PC-9 (cell line): Measurements from ENCODE around the gene GOLIM4. TPM values are rescaled to one million over a fixed set of nuclear protein-coding genes. Genes with fewer than 3 reads are reported as not detected.

ENCODE experiments used
- BruUV-seq: library from RNA; stranded (reverse); fragments of 400-500 nt; replicated peaks from 2 replicates; lab custom pipeline; 2021; lab: Mats Ljungman, UMichigan
- CTCF ChIA-PET: fragments of 300-600 bp; sonication (Branson Sonifier 250); formaldehyde crosslinking; loops from one replicate; lab custom pipeline; 2022; ENCODE audit warnings: antibody characterized with exemption; lab: Charles Lee
- POLR2A ChIA-PET: fragments of 300-600 bp; sonication (Branson Sonifier 250); formaldehyde crosslinking; loops from one replicate; lab custom pipeline; 2022; ENCODE audit warnings: antibody characterized with exemption; ENCODE audit not compliant: unreplicated experiment; lab: Charles Lee
- DNase-seq, 2 experiments: peaks; one replicate each; pipeline versions ENCODE4 v3.0.0 to v3.0.0-alpha.2; 2015 to 2022; ENCODE audit warnings: mixed read lengths in 1 of 2
- H2AFZ ChIP-seq: fragments of 200-600 bp; sonication (generic); 2 replicates; pipeline ENCODE4 v1.8.1; 2017; ENCODE audit warnings: antibody characterized with exemption
- H3F3A ChIP-seq: fragments of 200-600 bp; sonication (generic); 2 replicates; pipeline ENCODE4 v1.8.1; 2017; ENCODE audit warnings: antibody characterized with exemption, mild to moderate bottlenecking, low read depth; ENCODE audit not compliant: insufficient read depth
- H3K27ac ChIP-seq: fragments of 200-600 bp; sonication (generic); 2 replicates; pipeline ENCODE4 v1.6.1; 2016; ENCODE audit warnings: mixed run types
- H3K27me3 ChIP-seq: fragments of 200-600 bp; sonication (generic); 2 replicates; pipeline ENCODE4 v1.6.1; 2016; ENCODE audit warnings: low read depth, mixed run types; ENCODE audit not compliant: insufficient read depth
- H3K36me3 ChIP-seq: fragments of 200-600 bp; sonication (generic); 2 replicates; pipeline ENCODE4 v1.6.1; 2016; ENCODE audit warnings: low read depth, mixed run types
- H3K4me1 ChIP-seq: fragments of 200-600 bp; sonication (generic); replicated peaks from 2 replicates; pipeline ENCODE4 v1.6.1; 2016; ENCODE audit warnings: mixed run types; ENCODE audit not compliant: insufficient read depth
- H3K4me2 ChIP-seq: fragments of 200-600 bp; sonication (generic); 2 replicates; pipeline ENCODE4 v1.6.1; 2017; ENCODE audit warnings: mixed run types
- H3K4me3 ChIP-seq: fragments of 200-600 bp; sonication (generic); 2 replicates; pipeline ENCODE4 v1.6.1; 2016; ENCODE audit warnings: mixed run types
- H3K79me2 ChIP-seq: fragments of 200-600 bp; sonication (generic); 2 replicates; pipeline ENCODE4 v1.6.1; 2017; ENCODE audit warnings: low read depth, mixed run types
- H3K9me2 ChIP-seq: fragments of 200-600 bp; sonication (generic); 2 replicates; pipeline ENCODE4 v1.8.1; 2017; ENCODE audit warnings: mild to moderate bottlenecking; ENCODE audit not compliant: insufficient read depth
- H3K9me3 ChIP-seq: fragments of 200-600 bp; sonication (generic); 2 replicates; pipeline ENCODE4 v1.8.1; 2016; ENCODE audit warnings: low read depth; ENCODE audit not compliant: insufficient read depth
- H4K20me1 ChIP-seq: fragments of 200-600 bp; sonication (generic); 2 replicates; pipeline ENCODE4 v1.8.1; 2017; ENCODE audit not compliant: insufficient read depth
- EZH2 ChIP-seq: fragments of 200-600 bp; sonication (generic); IDR thresholded peaks from 2 replicates; pipeline ENCODE4 v1.8.0; 2017; ENCODE audit warnings: antibody characterized with exemption, low read depth
- intact Hi-C: fragments of 100-400 bp; cut with micrococcal nuclease; formaldehyde crosslinking; loops from one replicate; pipeline ENCODE4 v1.10.0; 2022; ENCODE audit not compliant: unreplicated experiment
- total RNA-seq: library from RNA; stranded (reverse); gene quantifications from 2 replicates; pipeline ENCODE4 v1.2.3, GENCODE V29; 2021
- TF ChIP-seq, protein P1 (sequence below): fragments of 200-600 bp; sonication (generic); conservative IDR thresholded peaks from 2 replicates; pipeline ENCODE4 v1.6.1; 2017; ENCODE audit warnings: mixed run types, antibody characterized with exemption, mild to moderate bottlenecking, moderate library complexity

The GOLIM4 gene
- total RNA-seq, 1 experiment from 2014 or later, result 17.5 TPM

DNA sequence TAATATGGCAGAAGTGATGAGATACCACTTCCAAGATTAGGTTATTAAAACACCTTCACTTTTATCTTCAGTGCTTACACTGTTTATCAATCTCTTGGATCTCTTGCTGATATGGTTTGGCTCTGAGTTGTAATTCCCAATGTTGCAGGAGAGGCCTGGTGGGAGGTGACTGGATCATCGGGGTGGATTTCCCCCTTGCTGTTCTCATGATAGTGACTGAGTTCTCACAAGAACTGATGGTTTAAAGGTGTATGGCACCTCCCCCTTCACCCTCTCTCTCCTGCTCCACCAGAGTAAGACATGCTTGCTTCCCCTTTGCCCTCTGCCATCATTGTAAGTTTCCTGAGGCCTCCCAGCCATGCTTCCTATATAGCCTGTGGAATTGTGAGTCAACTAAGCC is 11.8 kb downstream of the GOLIM4 start:
- CTCF ChIA-PET, result no interaction called here
- Histone ChIP-seq H3K4me2 (no peak overlapping the region), H3K9me3 (no peaks in the 10 kb centered on the region; the same call in 1 of the 2 replicates), H3K4me1 (no peaks in the 10 kb centered on the region), H3F3A (no peaks in the 10 kb centered on the region), H3K27ac (no peak overlapping the region), H4K20me1 (no peaks in the 10 kb centered on the region), H3K4me3 (no peak overlapping the region), H3K9me2 (0 out of 2 replicates have a peak, but pooled peaks cover 4% of the 10 kb centered on the region), H2AFZ (no peak overlapping the region), H3K36me3 (no peaks in the 10 kb centered on the region), H3K27me3 (no peaks in the 10 kb centered on the region), H3K79me2 (no peaks in the 10 kb centered on the region)
- POLR2A ChIA-PET, result no interaction called here
- intact Hi-C loops, result no loop called here
- no peak for TF ChIP-seq EZH2
- TF ChIP-seq, protein P1, sequence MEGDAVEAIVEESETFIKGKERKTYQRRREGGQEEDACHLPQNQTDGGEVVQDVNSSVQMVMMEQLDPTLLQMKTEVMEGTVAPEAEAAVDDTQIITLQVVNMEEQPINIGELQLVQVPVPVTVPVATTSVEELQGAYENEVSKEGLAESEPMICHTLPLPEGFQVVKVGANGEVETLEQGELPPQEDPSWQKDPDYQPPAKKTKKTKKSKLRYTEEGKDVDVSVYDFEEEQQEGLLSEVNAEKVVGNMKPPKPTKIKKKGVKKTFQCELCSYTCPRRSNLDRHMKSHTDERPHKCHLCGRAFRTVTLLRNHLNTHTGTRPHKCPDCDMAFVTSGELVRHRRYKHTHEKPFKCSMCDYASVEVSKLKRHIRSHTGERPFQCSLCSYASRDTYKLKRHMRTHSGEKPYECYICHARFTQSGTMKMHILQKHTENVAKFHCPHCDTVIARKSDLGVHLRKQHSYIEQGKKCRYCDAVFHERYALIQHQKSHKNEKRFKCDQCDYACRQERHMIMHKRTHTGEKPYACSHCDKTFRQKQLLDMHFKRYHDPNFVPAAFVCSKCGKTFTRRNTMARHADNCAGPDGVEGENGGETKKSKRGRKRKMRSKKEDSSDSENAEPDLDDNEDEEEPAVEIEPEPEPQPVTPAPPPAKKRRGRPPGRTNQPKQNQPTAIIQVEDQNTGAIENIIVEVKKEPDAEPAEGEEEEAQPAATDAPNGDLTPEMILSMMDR, result no peak
- DNase-seq, result no peak
- no TSS peak for BruUV-seq

DNA sequence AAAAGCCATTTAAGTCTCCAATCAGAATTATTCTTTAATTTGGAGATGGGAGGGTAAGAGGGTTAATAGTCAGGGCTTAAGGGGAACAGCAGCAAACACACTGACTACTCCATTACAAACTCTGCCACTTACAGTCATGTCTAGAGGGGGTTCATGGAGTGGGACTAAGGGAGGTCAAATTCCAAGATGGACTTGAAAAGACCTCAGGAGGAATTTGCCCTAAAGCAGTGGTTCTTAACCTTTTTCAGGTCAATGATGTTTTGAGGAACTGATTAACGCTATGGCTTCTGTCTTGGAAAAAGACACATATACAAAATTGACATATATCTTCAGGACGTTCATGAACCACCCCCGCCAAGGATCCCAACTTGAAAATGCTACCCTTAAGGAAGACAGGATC is 13.9 kb downstream of the GOLIM4 start:
- Histone ChIP-seq H3F3A (no peaks in the 10 kb centered on the region), H4K20me1 (no peaks in the 10 kb centered on the region), H3K9me2 (0 out of 2 replicates have a peak, but pooled peaks cover 4% of the 10 kb centered on the region), H3K4me2 (no peak overlapping the region), H3K9me3 (no peaks in the 10 kb centered on the region; the same call in 1 of the 2 replicates), H3K4me3 (no peak overlapping the region), H3K27me3 (no peaks in the 10 kb centered on the region), H2AFZ (no peak overlapping the region), H3K27ac (no peak overlapping the region), H3K36me3 (no peaks in the 10 kb centered on the region), H3K4me1 (no peaks in the 10 kb centered on the region), H3K79me2 (no peaks in the 10 kb centered on the region)
- intact Hi-C loops, result no loop called here
- POLR2A ChIA-PET, result no interaction called here
- CTCF ChIA-PET, result no interaction called here
- no peak for DNase-seq
- TF ChIP-seq EZH2, result no peak
- TF ChIP-seq, protein P1, result no peak
- no TSS peak for BruUV-seq

GRCh38 chr3:168081171-168081771 is 14.5 kb downstream of the GOLIM4 start:
- TF ChIP-seq EZH2, result no peak
- no peaks in the 10 kb centered on the region for H4K20me1 ChIP-seq
- no peak for DNase-seq
- no peaks in the 10 kb centered on the region for H3K36me3 ChIP-seq
- H3K4me2 ChIP-seq, result no peak overlapping the region
- no TSS peak for BruUV-seq
- no peaks in the 10 kb centered on the region for H3K79me2 ChIP-seq
- intact Hi-C loops, result no loop called here
- POLR2A ChIA-PET, result no interaction called here
- no peak overlapping the region for H3K4me3 ChIP-seq
- 0 out of 2 replicates have a peak, but pooled peaks cover 4% of the 10 kb centered on the region for H3K9me2 ChIP-seq
- CTCF ChIA-PET, result no interaction called here
- no peaks in the 10 kb centered on the region for H3K4me1 ChIP-seq
- H3K27ac ChIP-seq, result no peak overlapping the region
- H2AFZ ChIP-seq, result no peak overlapping the region
- H3F3A ChIP-seq, result no peaks in the 10 kb centered on the region
- no peaks in the 10 kb centered on the region; the same call in 1 of the 2 replicates for H3K9me3 ChIP-seq
- no peaks in the 10 kb centered on the region for H3K27me3 ChIP-seq
